ENCODE measurements around the gene TUBB. TPM values are rescaled to one million over a fixed set of nuclear protein-coding genes. Genes with fewer than 3 reads are reported as not detected.
"Not testable (repeated sequence)": the region's sequence is repeated elsewhere in the genome, so short reads cannot be mapped to it uniquely, and the experiment has no call there.

TUBB gene
- total RNA-seq, 1 donor from 2014 or later: 698 TPM

GRCh38 chr6:30717129-30717844, 2.9 kb upstream of the TUBB start, which contains the start of gene MDC1:
MDC1 (minus strand) TSS chr6:30717281; CDS start chr6:30715175, 2,106 bp downstream.
- DNase-seq (ENCODE audit: low read depth): peak; percentile 100

DNA sequence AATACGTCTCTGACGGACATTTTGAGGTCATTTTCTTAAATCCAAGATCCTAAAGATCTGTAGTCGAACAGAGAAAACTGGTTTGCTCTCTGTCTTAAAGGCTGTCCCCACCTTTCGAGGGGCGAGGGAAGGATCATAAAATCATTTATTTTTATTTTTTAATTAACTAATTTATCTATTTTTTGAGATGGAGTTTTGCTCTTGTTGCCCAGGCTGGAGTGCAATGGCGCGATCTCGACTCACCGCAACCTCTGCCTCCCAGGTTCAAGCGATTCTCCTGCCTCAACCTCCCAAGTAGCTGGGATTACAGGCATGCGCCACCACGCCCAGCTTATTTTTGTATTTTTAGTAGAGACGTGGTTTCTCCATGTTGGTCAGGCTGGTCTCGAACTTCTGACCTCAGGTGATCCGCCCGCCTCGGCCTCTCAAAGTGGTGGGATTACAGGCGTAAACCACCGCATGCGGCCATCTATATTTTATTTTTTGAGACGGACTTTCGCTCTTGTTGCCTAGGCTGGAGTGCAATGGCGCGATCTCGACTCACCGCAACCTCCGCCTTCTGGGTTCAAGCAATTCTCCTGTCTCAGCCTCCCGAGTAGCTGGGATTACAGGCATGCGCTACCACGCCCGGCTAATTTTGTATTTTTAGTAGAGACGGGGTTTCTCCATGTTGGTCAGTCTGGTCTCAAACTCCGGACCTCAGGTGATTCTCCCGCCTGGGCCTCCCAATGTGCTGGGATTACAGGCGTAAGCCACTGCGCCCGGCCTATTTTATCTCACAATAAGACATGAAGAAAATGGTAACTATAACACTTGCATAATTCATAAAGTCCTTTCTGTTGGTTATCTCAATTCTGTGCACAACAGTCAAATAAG, 2.1 kb upstream of the TUBB start:
- DNase-seq (ENCODE audit: low read depth): not testable (repeated sequence)

- DNase-seq (ENCODE audit: low read depth): no peak
Observed at GRCh38 chr6:30719356-30719755, 796 bp upstream of the TUBB start.

GRCh38 chr6:30720738-30721197, 616 bp downstream of the TUBB start:
- peak; percentile 74 for DNase-seq (ENCODE audit: low read depth)

DNA sequence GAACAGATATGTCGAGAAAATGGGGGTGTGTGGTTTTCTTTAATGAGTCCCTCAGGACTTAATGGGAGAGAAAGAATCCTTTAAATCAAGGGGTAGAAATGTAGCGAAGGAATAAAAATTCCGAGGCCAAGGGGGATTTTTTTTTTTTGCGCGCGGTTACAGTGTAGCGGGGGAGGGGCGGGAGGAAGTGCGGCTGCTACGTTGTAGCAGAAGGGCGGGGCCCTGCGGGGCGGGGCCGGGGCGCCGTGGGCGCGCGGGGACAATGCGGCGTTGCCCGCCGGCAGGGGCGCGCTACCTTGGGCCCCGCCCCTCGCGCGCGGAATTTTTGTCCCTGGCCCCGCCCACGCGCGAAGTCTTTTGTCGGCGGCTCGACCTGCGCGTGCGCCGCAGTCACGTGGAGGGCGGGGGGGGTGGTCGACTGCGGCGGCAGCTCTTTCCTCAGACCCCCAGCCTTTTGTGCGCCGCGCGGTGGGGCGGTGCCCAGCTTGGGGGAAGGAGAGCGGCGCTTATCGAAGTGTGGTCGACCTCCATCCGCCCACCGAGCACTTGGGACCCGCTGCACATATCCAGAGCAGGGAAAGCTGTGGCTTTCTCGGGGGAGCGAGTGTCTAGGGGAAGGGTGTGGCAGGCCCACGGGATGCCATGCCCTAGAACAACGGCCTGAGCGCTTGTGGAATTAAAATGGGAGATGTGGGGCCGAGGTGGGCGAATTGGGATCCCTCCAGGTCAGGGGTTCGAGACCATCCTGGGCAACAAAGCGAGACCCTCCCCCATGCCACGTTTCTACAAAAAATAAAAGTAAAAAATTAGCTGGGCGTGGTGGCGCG, 1.3 kb downstream of the TUBB start:
- DNase-seq (ENCODE audit: low read depth): peak; percentile 90

DNA sequence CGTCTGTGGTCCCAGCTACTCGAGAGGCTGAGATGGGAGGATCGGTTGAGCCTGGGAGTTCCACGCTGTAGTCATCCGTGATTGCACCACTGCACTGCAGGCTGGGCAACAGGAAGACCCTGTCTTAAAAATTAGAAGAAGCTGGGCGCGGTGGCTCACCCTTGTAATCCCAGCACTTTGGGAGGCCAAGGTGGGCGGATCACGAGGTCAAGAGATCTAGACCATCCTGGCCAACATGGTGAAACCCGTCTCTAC, 1.8 kb downstream of the TUBB start:
- DNase-seq (ENCODE audit: low read depth): not testable (repeated sequence)

GRCh38 chr6:30722280-30723112, 2.3 kb downstream of the TUBB start:
- peak; percentile 87 for DNase-seq (ENCODE audit: low read depth)

- not testable (repeated sequence) for DNase-seq (ENCODE audit: low read depth)
Observed at GRCh38 chr6:30723159-30723842, 3.1 kb downstream of the TUBB start.

GRCh38 chr6:30723843-30724741, 3.9 kb downstream of the TUBB start:
- not testable (repeated sequence) for DNase-seq (ENCODE audit: low read depth)

GRCh38 chr6:30724906-30725667, 4.9 kb downstream of the TUBB start:
- no peak for DNase-seq (ENCODE audit: low read depth)

- DNase-seq (ENCODE audit: low read depth): no peak
Observed at GRCh38 chr6:30725713-30726505, 5.8 kb downstream of the TUBB start.

DNA sequence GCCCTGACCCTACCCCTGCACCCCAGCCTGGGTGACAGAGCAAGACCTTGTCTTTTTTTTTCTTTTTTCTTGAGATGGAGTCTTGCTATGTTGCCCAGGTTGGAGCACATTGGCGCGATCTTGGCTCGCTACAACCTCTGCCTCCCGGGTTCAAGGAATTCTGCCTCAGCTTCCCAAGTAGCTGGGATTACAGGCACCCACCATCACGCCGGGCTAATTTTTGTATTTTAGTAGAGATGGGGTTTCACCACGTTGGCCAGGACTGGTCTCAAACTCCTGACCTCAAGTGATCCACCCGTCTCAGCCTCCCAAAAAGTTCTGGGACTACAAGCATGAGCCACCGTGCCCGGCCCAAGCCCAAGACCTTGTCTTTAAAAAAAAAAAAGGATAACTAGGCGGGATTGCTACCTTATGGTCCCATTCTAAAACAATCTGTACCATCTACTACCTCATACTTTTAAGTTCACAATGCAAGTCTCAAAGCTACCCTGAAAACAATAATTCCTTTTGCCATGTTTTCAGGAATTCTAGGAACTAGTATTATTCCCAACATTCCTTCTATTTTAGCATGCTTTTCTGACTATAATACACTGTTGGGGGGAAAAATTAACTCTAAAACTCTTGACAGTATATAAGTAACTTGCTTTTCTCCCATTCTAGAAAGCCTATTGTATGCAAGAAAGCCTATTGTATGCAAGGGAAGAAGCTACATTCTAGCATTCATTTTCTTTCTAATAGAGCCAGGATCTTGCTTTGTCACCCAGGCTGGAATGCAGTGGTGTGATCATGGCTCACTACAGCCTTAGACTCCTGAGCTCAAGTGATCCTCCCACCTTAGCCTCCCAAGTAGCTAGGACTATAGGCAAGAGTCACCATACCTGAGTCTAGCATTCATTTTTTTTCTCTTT, 6.6 kb downstream of the TUBB start:
- no peak for DNase-seq (ENCODE audit: low read depth)

- DNase-seq (ENCODE audit: low read depth): no peak
Observed at GRCh38 chr6:30727920-30728553, 7.9 kb downstream of the TUBB start.

GRCh38 chr6:30730601-30731435, 10.7 kb downstream of the TUBB start:
- no peak for DNase-seq (ENCODE audit: low read depth)
